HG03460 (cell line): ENCODE data around the gene KIZ.

Source experiments
- ATAC-seq: cut with Tn5 transposase; IDR thresholded peaks from one replicate; pipeline ENCODE4 v1.9.1; 2021; ENCODE audit not compliant: unreplicated experiment

KIZ gene

GRCh38 chr20:21173485-21173884 is 47.6 kb downstream of the KIZ start:
- ATAC-seq: no peak

GRCh38 chr20:21174516-21175239 is 48.8 kb downstream of the KIZ start:
- no peak for ATAC-seq

GRCh38 chr20:21175433-21175832 is 49.6 kb downstream of the KIZ start:
- no peak for ATAC-seq

GRCh38 chr20:21177767-21178166 is 51.9 kb downstream of the KIZ start:
- ATAC-seq: no peak

GRCh38 chr20:21179757-21180156 is 53.9 kb downstream of the KIZ start:
- ATAC-seq: no peak

- ATAC-seq: no peak
Observed at GRCh38 chr20:21180248-21180647, 54.4 kb downstream of the KIZ start.

- no peak for ATAC-seq
Observed at GRCh38 chr20:21181028-21181427, 55.1 kb downstream of the KIZ start.

GRCh38 chr20:21182832-21183563 is 57.1 kb downstream of the KIZ start:
- no peak for ATAC-seq

- no peak for ATAC-seq
Observed at GRCh38 chr20:21183722-21184121, 57.8 kb downstream of the KIZ start.

- no peak for ATAC-seq
Observed at GRCh38 chr20:21184819-21185218, 58.9 kb downstream of the KIZ start.

- ATAC-seq: no peak
Observed at GRCh38 chr20:21185849-21186248, 60.0 kb downstream of the KIZ start.

- no peak for ATAC-seq
Observed at GRCh38 chr20:21189761-21190523, 64.1 kb downstream of the KIZ start.

- no peak for ATAC-seq
Observed at GRCh38 chr20:21190869-21191268, 65.0 kb downstream of the KIZ start.

- ATAC-seq: no peak
Observed at GRCh38 chr20:21191839-21192238, 66.0 kb downstream of the KIZ start.

GRCh38 chr20:21202259-21202658 is 76.4 kb downstream of the KIZ start:
- no peak for ATAC-seq

- ATAC-seq: no peak
Observed at GRCh38 chr20:21203088-21203656, 77.3 kb downstream of the KIZ start.

GRCh38 chr20:21206584-21206983 is 80.7 kb downstream of the KIZ start:
- ATAC-seq: no peak

- no peak for ATAC-seq
Observed at GRCh38 chr20:21208999-21209398, 83.1 kb downstream of the KIZ start.

GRCh38 chr20:21209668-21210067 is 83.8 kb downstream of the KIZ start:
- no peak for ATAC-seq

- no peak for ATAC-seq
Observed at GRCh38 chr20:21213691-21214090, 87.8 kb downstream of the KIZ start.

GRCh38 chr20:21214431-21214830 is 88.5 kb downstream of the KIZ start:
- ATAC-seq: no peak

GRCh38 chr20:21219686-21220085 is 93.8 kb downstream of the KIZ start:
- no peak for ATAC-seq
